GM12872 (cell line): ENCODE data around the gene SORCS2.

ENCODE experiments used
- TF ChIP-seq, protein P1 (sequence below): IDR thresholded peaks from 3 replicates; pipeline ENCODE4 v1.5.1; 2011; ENCODE audit warnings: low read depth, mild to moderate bottlenecking, low read length, moderate library complexity; ENCODE audit not compliant: insufficient read depth

Gene SORCS2

DNA sequence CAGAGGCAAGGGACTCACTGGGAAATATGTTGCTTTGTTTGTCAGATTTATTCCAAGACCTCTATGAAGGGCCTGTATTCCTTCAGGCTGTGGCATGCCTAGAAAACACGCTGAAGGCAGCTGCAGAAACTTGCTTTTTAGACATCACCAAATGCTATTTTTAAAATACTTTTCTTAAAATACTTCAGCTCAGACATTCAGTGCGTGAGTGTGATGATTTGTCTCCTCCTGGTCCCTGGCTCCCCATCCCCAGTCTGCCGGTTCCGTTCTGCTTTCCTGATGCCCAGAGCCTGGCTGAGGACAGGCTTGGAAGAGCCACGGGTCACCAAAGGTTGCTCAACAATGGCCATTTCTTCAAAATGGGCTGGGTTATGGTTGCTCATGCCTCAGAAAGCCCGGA is 187.4 kb downstream of the SORCS2 start:
- TF ChIP-seq, protein P1, sequence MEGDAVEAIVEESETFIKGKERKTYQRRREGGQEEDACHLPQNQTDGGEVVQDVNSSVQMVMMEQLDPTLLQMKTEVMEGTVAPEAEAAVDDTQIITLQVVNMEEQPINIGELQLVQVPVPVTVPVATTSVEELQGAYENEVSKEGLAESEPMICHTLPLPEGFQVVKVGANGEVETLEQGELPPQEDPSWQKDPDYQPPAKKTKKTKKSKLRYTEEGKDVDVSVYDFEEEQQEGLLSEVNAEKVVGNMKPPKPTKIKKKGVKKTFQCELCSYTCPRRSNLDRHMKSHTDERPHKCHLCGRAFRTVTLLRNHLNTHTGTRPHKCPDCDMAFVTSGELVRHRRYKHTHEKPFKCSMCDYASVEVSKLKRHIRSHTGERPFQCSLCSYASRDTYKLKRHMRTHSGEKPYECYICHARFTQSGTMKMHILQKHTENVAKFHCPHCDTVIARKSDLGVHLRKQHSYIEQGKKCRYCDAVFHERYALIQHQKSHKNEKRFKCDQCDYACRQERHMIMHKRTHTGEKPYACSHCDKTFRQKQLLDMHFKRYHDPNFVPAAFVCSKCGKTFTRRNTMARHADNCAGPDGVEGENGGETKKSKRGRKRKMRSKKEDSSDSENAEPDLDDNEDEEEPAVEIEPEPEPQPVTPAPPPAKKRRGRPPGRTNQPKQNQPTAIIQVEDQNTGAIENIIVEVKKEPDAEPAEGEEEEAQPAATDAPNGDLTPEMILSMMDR = no peak

DNA sequence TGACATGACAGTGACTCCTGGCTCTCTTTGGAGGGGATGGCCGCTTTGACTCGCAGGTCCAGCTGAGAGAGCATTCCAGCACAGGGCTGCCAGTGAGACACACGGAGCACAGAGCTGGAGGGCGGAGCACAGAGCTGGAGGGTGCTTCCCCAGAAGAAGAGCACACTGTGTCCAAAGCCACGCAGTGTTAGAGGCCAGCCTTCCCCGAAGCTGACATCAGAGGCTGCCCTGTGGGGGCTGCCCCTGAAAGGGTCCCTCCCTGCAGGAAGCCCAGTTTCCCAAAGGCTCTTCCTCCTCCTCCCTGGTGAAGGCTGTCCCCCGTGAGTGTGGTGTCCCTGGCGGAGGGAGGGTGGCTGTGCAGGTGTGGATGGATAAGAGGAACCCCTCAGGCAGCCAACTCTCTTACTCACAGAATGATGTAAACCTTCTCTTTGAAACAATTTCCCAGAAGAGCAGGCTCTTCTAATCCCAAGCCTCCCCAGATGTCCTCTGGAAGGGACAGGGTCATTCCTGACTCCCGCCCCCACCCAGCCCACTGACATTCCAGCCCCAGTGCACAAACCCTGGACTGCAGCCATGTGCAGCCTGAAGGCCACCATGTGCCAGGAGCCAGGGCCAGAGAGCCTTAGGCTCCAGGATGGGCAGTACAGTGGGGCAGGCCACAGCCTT is 189.0 kb downstream of the SORCS2 start:
- TF ChIP-seq, protein P1 = 0 out of 3 replicates have a peak, but pooled peaks have one; percentile 1

DNA sequence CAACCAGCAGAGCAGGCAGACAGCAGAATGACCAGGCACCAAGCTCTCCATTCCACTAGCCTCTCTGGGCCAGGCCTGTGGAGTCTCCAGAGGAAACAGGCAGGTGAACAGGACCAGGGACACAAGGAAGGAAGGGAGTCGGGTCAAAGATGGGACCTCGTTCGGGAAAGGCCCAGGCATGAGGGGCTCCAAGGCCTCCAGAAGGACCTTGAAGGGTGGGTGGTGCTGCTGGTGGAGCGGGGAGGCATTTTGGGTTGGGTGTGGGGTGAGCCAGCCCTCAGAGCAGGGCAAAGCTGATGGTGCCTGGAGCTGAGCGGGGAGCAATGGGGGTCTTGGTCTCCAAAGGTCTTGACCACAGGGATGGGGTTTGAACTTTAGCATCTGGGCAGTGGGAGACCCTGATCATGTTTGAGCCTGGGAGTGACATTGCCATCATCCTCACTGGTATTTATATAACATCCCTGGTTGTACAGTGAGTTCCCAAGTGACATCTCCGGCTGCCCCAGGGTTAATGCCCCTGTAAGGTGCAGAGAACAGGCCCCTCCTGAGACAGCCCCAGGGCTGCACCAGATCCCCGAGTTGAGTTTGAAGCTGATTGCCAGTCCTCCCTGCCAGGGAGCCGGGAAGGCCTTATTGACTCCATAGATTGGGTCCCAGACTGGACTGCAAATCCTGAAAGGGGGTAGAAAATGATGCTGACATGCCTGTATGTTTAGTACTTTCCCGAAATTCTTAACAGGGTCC is 189.7 kb downstream of the SORCS2 start:
- TF ChIP-seq, protein P1 = no peak

DNA sequence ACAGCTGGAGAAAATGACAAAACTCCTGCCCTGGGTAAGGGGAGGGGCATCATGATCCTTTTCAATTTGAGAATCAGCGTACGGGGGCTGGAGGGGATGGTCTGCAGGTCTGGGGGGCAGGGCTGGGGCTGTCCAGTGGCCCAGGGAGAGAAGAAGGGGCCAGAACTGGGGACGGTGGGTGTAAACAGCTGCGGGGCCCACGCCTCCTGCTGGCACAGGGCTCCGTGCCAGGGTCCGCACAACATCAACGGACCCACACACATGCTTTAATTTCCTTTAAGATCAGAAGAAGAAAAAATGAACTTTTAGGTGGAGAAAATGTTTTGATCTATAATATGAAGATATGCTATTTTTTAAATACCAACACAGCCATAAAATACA is 190.3 kb downstream of the SORCS2 start:
- TF ChIP-seq, protein P1 = no peak

DNA sequence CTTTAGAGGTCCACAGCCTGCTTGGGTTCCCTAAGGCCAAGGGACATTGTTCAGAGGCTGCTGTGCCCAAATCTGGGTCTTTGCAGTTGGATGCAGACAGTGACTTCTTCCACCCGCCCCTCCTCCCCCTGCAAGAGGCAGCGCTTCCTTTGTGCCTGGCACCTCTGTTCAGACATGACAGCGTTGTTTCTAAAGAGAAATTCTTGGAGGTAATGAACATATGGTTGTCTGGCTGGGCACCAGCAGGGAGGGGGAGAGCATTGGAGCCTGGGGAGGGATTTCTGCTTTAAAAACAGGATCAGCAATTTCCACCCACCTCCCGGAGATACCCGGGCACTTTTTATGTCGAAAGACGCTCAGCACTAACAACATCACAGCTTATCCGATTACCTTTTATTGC is 190.9 kb downstream of the SORCS2 start:
- TF ChIP-seq, protein P1 = no peak

DNA sequence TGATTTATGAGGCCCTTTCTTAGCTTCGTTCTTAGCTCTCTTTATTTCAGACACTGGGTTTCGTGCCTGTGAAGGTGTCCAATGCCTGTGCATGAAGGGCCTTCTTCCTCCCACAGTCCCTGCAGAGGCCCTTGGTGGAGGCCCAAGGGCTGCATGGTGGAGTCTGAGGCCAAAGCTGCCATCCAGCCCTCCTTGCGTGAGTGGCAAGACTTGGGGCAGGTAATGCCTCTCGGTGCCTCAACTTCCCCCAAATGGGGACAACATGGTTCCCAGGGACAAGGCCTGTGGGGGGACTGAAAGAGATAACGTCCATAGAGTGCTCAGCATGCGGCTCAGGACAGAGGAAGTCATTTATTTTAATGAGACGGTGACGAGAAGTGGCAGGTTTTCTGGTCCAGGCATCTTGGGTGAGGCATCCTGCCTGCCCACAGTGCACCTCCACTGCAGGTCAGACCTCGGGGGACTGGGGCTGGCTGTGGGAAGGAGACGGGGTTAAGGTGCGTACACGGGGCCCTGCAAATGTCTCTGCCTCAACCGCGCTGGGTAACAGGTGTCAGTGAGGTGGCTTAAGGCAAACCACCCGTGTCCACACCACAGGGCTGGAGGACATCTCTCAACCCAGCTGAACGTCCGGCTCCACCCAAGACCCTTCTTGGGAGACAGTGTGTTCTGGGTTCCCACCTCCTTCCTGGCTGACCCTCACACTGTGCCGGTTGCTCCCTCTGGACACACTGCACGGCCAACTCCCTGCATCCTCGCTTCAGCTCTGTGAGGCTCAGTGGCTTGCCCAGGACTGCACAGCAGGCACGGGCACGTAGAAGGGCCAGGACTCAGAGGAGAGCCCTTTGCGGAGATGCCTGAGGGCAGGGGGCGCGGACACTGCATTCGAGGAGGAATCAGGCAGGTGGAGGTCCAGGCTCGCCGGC is 191.9 kb downstream of the SORCS2 start:
- TF ChIP-seq, protein P1 = no peak
